GM12892 (cell line): ENCODE measurements around the gene PPM1L.

Experiments used
- POLR2A ChIP-seq: IDR thresholded peaks from 2 replicates; pipeline ENCODE4 v1.6.1; 2011; ENCODE audit warnings: low read depth, low read length, control low read depth
- POLR2AphosphoS5 ChIP-seq: IDR thresholded peaks from 2 replicates; pipeline ENCODE4 v1.6.1; 2011; ENCODE audit warnings: low read depth, low read length, control low read depth
- TAF1 ChIP-seq: IDR thresholded peaks from 2 replicates; pipeline ENCODE4 v1.6.1; 2011; ENCODE audit warnings: low read depth, mild to moderate bottlenecking, control low read depth, low read length, borderline replicate concordance

DNA sequence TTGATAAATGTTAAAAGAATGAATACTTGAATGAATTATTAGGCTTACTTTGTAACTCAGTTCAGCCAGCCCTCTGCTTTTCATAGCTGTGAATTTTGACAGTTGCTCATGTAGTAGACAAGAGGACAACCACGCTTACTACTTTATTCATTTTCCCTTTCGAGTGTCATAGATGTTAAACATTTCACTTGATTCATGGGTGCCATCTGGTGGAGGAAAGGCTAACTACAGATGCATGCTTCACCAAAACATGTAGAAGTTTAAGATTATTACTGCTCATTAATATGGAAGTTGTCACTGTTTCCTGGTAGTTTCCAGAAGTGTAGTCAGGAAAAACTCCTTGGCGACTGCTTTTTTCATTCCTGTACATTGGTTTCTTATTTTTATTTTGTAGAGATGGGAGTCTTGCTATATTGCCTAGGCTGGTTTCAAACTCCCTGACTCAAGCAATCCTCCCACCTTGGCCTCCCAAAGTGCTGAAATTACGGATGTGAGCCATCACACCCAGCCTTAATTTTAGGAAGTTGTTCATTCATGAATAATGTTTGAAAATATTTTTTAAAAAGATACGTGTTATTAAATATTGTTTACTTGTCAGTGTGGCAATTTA, 186.0 kb downstream of the PPM1L start:
- no peak for TF ChIP-seq POLR2A
- no peak for TF ChIP-seq POLR2AphosphoS5
- no peak for TF ChIP-seq TAF1
